Activated CD4-positive, alpha-beta T cell treated with anti-CD3 and anti-CD28 coated beads, Interleukin-2, amount 10 ng/mL, durations not matched to agents 24 days and 14 days (primary cell): Measurements from ENCODE around the gene CCDC61. TPM values are rescaled to one million over a fixed set of nuclear protein-coding genes. Genes with fewer than 3 reads are reported as not detected.

Experiments used
- DNase-seq: peaks from one replicate; pipeline ENCODE4 v3.0.0; 2022
- H3K27ac Mint-ChIP-seq: one replicate; pipeline ENCODE4 v1.8.0; 2022; ENCODE audit warnings: mild to moderate bottlenecking, mixed read lengths
- H3K27me3 Mint-ChIP-seq: one replicate; pipeline ENCODE4 v1.8.0; 2022; ENCODE audit warnings: mixed read lengths
- H3K36me3 Mint-ChIP-seq: one replicate; pipeline ENCODE4 v1.8.0; 2022; ENCODE audit warnings: low read depth, mild to moderate bottlenecking, mixed read lengths
- H3K4me1 Mint-ChIP-seq: one replicate; pipeline ENCODE4 v1.8.0; 2021; ENCODE audit warnings: mixed read lengths
- H3K4me3 Mint-ChIP-seq: one replicate; pipeline ENCODE4 v1.8.0; 2022; ENCODE audit warnings: mild to moderate bottlenecking, moderate library complexity, mixed read lengths
- H3K9me3 Mint-ChIP-seq: one replicate; pipeline ENCODE4 v1.8.0; 2021; ENCODE audit warnings: mixed read lengths
- intact Hi-C: fragments of 100-400 bp; cut with micrococcal nuclease; formaldehyde crosslinking; loops from one replicate; pipeline ENCODE4 v1.15.1; 2023
- total RNA-seq: library from RNA; stranded (reverse); gene quantifications from 2 replicates; pipeline ENCODE4 v1.2.3, GENCODE V29; 2022

CCDC61 gene
- total RNA-seq, 1 donor from 2014 or later: 30.1 TPM

DNA sequence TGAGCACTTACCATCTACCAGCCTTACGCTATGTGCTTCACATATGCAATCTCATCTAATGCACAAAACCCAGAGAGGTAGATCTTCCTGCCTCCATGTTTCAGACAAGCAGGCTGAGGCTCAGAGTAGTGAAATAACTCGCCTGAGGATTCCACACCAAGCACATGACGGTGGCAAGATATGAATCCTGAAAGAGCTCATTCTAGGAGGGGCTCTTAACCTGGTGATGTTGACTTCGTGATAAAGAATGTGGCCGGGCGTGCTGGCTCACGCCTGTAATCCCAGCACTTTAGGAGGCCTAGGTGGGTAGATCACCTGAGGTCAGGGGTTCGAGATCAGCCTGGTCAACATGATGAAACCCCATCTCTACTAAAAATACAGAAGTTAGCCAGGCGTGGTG, 26.6 kb upstream of the CCDC61 start:
- no peaks in the 10 kb centered on the region for H3K9me3 Mint-ChIP-seq
- DNase-seq: no peak
- H3K4me3 Mint-ChIP-seq: no peak overlapping the region
- no peak overlapping the region for H3K27ac Mint-ChIP-seq
- H3K4me1 Mint-ChIP-seq: peaks cover 17% of the 10 kb centered on the region
- peaks cover 56% of the 10 kb centered on the region for H3K27me3 Mint-ChIP-seq
- no peaks in the 10 kb centered on the region for H3K36me3 Mint-ChIP-seq
- intact Hi-C loops: no loop called here

GRCh38 chr19:45969676-45970075, 25.6 kb upstream of the CCDC61 start:
- Mint-ChIP-seq H3K4me3 (no peak overlapping the region), H3K4me1 (peaks cover 17% of the 10 kb centered on the region), H3K9me3 (no peaks in the 10 kb centered on the region), H3K27me3 (peaks cover 60% of the 10 kb centered on the region), H3K36me3 (no peaks in the 10 kb centered on the region), H3K27ac (no peak overlapping the region)
- intact Hi-C loops: no loop called here
- no peak for DNase-seq

DNA sequence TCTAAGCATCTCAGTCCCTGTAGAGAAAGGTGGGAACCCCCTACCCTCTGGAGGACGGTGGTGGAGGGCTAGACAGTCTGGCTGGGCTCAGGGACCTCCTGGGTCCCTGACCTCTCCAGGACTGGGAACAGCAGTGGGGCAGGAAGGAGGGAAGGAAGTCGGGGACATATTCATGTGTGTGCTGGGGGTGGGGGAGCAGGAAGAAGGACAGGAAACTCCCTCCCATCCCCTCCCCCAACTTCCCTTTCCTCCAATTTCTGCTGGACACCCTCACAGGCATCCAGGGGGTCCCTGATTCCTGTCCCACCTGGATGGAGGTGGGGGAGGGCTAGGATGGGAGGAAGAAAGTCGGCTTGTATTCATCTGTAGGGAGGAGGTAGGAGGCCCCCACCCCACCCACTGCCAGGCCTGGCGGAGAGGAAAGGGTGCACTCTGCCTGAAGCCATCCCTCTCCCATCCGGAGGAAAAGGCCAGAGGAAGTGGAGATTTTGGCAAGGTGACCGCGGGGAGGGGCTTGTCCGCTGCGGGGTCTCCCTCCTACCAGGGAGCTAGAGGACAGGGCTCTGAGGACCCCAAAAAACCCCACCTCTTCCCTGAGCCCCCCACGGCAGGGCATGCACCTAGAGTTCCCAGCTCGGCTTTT, 23.9 kb upstream of the CCDC61 start:
- H3K4me1 Mint-ChIP-seq: peaks cover 20% of the 10 kb centered on the region
- H3K9me3 Mint-ChIP-seq: no peaks in the 10 kb centered on the region
- intact Hi-C loops: no loop called here
- no peak overlapping the region for H3K4me3 Mint-ChIP-seq
- H3K36me3 Mint-ChIP-seq: no peaks in the 10 kb centered on the region
- no peak overlapping the region for H3K27ac Mint-ChIP-seq
- no peak for DNase-seq
- peaks cover 69% of the 10 kb centered on the region for H3K27me3 Mint-ChIP-seq

DNA sequence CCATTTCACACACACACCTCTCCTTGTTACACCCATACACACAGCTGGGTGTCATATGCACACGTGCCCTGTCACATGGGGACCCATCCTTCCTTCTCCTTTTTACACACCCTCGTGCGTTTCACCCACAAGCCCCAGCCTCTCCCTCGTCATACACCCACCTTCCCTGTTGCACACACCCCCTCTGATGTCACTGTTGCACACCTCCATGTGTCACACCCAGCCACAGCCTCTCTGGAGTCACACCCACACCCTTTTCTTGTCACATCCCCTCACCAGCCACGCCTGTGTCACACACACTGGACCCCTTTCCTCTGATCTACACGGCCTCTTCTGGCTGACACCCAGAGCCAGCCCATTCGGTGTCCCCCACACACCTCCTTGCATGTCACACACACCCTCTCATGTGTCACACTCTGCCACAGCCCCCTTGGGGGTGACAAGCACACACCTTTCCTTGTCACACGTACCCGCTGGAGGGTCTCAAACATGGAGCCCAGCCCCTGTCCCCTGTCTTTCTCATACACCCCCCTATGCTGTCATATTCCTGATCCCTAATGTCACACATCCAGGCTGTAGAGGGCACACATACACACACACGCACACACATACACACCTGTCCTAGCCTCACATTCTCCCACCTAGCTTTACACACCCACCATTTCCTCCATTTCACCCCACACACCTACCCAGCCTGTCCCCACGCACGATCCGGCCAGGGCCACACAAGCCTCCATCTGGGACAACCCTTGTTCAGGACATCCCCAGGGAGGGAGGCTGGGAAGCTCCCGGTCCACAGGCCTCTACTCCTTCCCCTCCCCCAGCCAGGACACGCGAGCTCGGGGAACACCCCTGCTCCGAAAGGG, 23.0 kb upstream of the CCDC61 start:
- Mint-ChIP-seq H3K4me1 (peaks cover 20% of the 10 kb centered on the region), H3K27ac (peak overlapping the region; percentile 26), H3K36me3 (no peaks in the 10 kb centered on the region), H3K9me3 (no peaks in the 10 kb centered on the region), H3K27me3 (peaks cover 75% of the 10 kb centered on the region), H3K4me3 (peak overlapping the region; percentile 30)
- intact Hi-C loops: no loop called here
- DNase-seq: peak; percentile 72

GRCh38 chr19:45972947-45973540, 22.2 kb upstream of the CCDC61 start:
- Mint-ChIP-seq H3K27ac (no peak overlapping the region), H3K4me3 (peak overlapping the region; percentile 30), H3K9me3 (no peaks in the 10 kb centered on the region), H3K4me1 (peaks cover 20% of the 10 kb centered on the region), H3K36me3 (no peaks in the 10 kb centered on the region), H3K27me3 (peaks cover 77% of the 10 kb centered on the region)
- DNase-seq: peak; percentile 60
- intact Hi-C loops: no loop called here

DNA sequence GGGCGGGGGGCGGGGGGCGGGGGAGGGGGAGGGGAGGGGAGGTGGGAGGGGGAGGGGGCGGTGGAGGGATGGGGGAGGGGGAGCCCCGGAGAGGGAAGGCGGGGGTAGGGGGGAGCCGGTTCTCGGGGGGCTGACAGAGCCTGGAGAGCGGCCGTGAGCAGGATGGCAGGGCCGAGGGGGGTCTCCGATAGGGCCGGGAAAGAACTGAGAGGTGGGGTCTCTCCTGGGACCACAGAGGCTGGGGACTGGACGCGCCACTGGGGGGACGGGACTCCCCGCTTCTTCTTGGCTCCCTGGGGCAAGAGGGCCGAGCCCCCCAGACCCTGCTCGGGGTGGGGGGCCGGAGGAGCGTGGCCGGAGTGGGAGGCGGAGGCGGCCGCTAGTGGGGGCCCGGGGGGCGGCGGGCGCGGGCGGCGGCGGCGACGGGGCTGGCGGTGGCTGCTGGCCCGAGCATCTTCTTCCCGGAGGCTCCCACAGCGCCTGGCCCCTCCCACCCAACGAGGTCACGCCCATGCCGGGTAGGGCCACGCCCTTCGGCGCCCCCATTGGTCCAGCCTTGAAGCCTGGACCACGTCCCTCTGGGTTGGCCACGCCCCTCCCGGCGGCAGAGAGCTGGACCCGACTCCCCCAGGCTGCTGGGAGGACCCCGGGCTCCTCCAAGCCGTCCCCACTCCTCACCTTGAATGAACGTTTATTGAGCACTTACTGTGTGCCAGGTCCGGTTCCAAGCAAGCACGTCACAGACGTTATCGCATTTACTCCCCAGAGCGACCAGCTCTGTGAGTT, 21.5 kb upstream of the CCDC61 start, which contains the start of gene NOVA2:
Gene NOVA2 (minus strand): TSS at position 313 of the 786 bp plus-strand sequence. CDS start 514 bp downstream, outside the sequence.
- H3K27ac Mint-ChIP-seq: no peak within 1 kb of the TSS
- H3K9me3 Mint-ChIP-seq: no peaks in the 10 kb centered on the region
- intact Hi-C loops: no loop called here
- peaks cover 71% of the 10 kb centered on the region for H3K27me3 Mint-ChIP-seq
- DNase-seq: peak; percentile 84
- H3K4me3 Mint-ChIP-seq: peak within 1 kb of the TSS; percentile 30
- peaks cover 20% of the 10 kb centered on the region for H3K4me1 Mint-ChIP-seq
- H3K36me3 Mint-ChIP-seq: no peaks in the 10 kb centered on the region

DNA sequence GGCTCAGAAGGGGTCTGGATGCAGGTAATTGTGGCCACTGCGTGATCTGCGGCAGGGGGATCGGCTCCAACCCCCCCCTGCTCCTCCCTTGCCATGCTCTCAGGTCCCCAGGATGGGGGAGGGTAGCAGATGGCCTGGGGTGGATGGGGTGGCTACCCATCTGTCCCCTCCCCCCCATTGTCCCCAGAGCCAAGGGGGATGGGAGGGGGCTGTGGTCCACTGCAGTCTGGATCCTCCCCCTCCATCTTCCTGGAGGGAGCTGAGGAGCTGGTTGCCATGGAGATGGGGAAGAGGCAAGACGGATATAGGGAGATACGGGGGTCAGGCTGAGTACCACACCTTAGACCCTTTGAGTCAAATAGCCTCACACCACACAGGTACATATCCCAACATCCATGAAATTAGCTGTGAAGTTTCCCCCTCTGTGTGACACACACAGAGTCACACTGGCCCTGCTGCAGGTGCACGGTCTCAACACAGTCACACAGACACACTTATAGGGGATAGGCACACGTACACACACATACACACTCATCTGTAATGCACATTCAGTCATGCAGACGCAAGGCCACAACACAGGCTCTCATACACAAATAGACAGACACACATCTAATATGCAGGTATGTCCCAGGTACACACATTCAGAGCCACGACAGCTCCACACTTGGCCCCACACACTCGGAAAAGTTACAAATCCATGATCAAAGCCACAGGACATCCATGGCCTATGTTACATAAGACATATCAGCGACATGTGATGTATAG, 19.8 kb upstream of the CCDC61 start:
- Mint-ChIP-seq H3K9me3 (no peaks in the 10 kb centered on the region), H3K4me3 (no peak overlapping the region), H3K27me3 (peaks cover 59% of the 10 kb centered on the region), H3K27ac (no peak overlapping the region), H3K4me1 (peaks cover 20% of the 10 kb centered on the region), H3K36me3 (no peaks in the 10 kb centered on the region)
- no peak for DNase-seq
- intact Hi-C loops: no loop called here

DNA sequence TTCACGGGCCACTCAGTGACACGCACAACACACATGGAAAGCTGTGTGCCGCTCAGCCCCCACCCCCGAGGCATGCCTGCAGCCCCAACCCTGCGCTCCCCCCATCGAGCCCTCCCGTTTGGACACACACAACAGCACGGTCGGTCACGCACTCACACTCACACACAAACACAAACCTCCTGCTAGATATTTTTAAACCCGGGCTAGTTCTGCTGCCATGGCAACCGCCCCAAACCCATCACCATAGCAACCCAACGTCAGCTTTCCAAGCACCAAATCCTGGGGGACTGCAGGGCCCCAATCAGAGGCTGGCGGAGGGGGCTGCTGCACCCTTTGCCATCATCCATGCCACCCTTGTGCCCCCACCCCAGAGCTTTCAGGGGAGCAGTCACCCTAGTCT, 19.1 kb upstream of the CCDC61 start:
- intact Hi-C loops: no loop called here
- no peaks in the 10 kb centered on the region for H3K9me3 Mint-ChIP-seq
- H3K27me3 Mint-ChIP-seq: peaks cover 54% of the 10 kb centered on the region
- no peak overlapping the region for H3K27ac Mint-ChIP-seq
- H3K36me3 Mint-ChIP-seq: no peaks in the 10 kb centered on the region
- DNase-seq: no peak
- no peak overlapping the region for H3K4me3 Mint-ChIP-seq
- peaks cover 17% of the 10 kb centered on the region for H3K4me1 Mint-ChIP-seq

DNA sequence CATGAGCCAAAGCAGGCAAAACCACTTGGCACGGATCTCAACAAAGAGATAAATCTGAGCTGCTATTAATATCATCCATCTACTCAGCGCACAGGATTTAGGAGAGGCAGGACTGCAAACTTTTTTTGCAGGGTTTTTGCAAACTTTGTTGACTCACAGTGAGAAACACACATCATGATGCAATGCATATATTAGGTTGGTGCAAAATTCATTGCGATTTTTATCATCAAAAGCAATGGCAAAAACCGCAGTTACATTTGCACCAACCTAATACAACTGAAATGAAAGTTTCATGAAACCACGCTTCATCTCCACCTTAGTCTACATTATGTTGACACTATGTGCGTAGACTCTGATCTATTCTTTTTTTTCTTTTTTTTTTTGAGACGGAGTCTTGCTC, 17.1 kb upstream of the CCDC61 start:
- Mint-ChIP-seq H3K27me3 (peaks cover 47% of the 10 kb centered on the region), H3K36me3 (no peaks in the 10 kb centered on the region), H3K27ac (no peak overlapping the region), H3K4me1 (peaks cover 4% of the 10 kb centered on the region), H3K9me3 (no peaks in the 10 kb centered on the region), H3K4me3 (no peak overlapping the region)
- DNase-seq: no peak
- intact Hi-C loops: no loop called here

DNA sequence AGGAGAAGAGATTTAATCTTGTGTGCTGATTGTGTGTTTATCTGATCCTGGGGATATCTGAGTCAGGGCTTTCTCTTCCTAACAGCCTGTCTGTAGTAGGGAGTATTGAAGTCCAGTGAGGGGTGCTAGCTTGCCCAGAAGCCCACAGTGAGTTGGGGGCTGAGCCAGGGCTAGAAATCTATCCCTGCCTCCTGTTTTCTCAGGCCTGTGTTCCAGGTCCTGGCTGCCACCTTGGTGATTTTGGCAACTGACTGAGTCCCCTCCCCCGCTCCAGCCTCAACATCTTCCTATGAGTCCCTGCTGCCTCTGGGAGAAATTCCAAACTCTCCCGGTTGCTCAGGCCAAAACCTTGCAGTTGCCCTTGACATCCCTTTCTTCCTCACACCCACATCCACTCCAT, 13.9 kb upstream of the CCDC61 start:
- intact Hi-C loops: no loop called here
- no peaks in the 10 kb centered on the region for H3K9me3 Mint-ChIP-seq
- H3K36me3 Mint-ChIP-seq: no peaks in the 10 kb centered on the region
- peaks cover 27% of the 10 kb centered on the region for H3K27me3 Mint-ChIP-seq
- H3K4me1 Mint-ChIP-seq: no peaks in the 10 kb centered on the region
- no peak for DNase-seq
- no peak overlapping the region for H3K4me3 Mint-ChIP-seq
- no peak overlapping the region for H3K27ac Mint-ChIP-seq

- intact Hi-C loops: no loop called here
- Mint-ChIP-seq H3K4me3 (no peak overlapping the region), H3K4me1 (no peaks in the 10 kb centered on the region), H3K27me3 (peaks cover 24% of the 10 kb centered on the region), H3K36me3 (no peaks in the 10 kb centered on the region), H3K27ac (no peak overlapping the region), H3K9me3 (no peaks in the 10 kb centered on the region)
- no peak for DNase-seq
These were observed 9.9 kb upstream of the CCDC61 start for GRCh38 chr19:45985321-45985720.

GRCh38 chr19:45990113-45990728, 5.0 kb upstream of the CCDC61 start:
- Mint-ChIP-seq H3K9me3 (no peaks in the 10 kb centered on the region), H3K27me3 (peaks cover 16% of the 10 kb centered on the region), H3K36me3 (no peaks in the 10 kb centered on the region), H3K4me3 (no peak overlapping the region), H3K4me1 (no peaks in the 10 kb centered on the region), H3K27ac (no peak overlapping the region)
- intact Hi-C loops: no loop called here
- DNase-seq: no peak
